HCT116 (cell line): ENCODE data around the gene BRINP2. TPM values are rescaled to one million over a fixed set of nuclear protein-coding genes. Genes with fewer than 3 reads are reported as not detected.

Experiments used
- ATAC-seq: fragments of 200-7000 bp; cut with Tn5 transposase; 2 replicates; pipeline ENCODE4 v1.9.1; 2020; ENCODE audit warnings: mild to moderate bottlenecking, moderate library complexity
- BruUV-seq: library from RNA; stranded (reverse); fragments of 400-500 nt; replicated peaks from 2 replicates; lab custom pipeline; 2021; lab: Mats Ljungman, UMichigan
- CTCF ChIA-PET: fragments of 300-600 bp; sonication (Branson Sonifier 250); formaldehyde crosslinking; loops from one replicate; lab custom pipeline; 2021; ENCODE audit warnings: antibody characterized with exemption; lab: Charles Lee
- POLR2A ChIA-PET: fragments of 300-600, 350-600 bp; sonication (Branson Sonifier 250); formaldehyde crosslinking; loops from one replicate; lab custom pipeline; 2021; ENCODE audit warnings: antibody characterized with exemption; lab: Charles Lee
- RAD21 ChIA-PET, 2 experiments: fragments of 300-600 bp; sonication (Branson Sonifier 250); formaldehyde crosslinking; loops; one replicate each; lab custom pipeline; 2023; ENCODE audit warnings: low total read pairs in 2 of 2; ENCODE audit not compliant: uncharacterized antibody in 2 of 2, unreplicated experiment in 2 of 2, low non-redundant PET in 1 of 2; lab: Charles Lee
- DNase-seq: peaks from one replicate; pipeline ENCODE4 v3.0.0-alpha.2; 2010; ENCODE audit warnings: low read depth, low spot score
- H2AFZ ChIP-seq: fragments of 200-600 bp; shearing (Covaris generic), sonication (generic); 2 replicates; pipeline ENCODE4 v1.6.1; 2017; ENCODE audit warnings: low read depth, mixed run types, mixed read lengths, antibody characterized with exemption, low read length; ENCODE audit not compliant: poor library complexity, severe bottlenecking
- H3K27ac ChIP-seq: 2 replicates; pipeline ENCODE4 v1.5.1; 2012; ENCODE audit warnings: low read depth, low read length
- H3K27me3 ChIP-seq: fragments of 200-600 bp; sonication (generic); 2 replicates; pipeline ENCODE4 v1.6.1; 2016; ENCODE audit warnings: mixed run types, low read length, mixed read lengths; ENCODE audit not compliant: insufficient read depth
- H3K36me3 ChIP-seq, 2 experiments: fragments of 200-500 bp in 1 of 2; fragments of 200-600 bp in 1 of 2; sonication (Bioruptor generic) in 1 of 2; sonication (generic) in 1 of 2; 2 replicates each; pipeline versions ENCODE4 v1.5.1 to v1.6.1; 2014 to 2016; ENCODE audit warnings: low read length in 2 of 2, inconsistent platforms in 1 of 2, mixed read lengths in 1 of 2, mixed run types in 1 of 2; ENCODE audit not compliant: insufficient read depth in 2 of 2, control insufficient read depth in 1 of 2
- H3K4me1 ChIP-seq, 2 experiments: fragments of 200-600 bp in 1 of 2; sonication (generic) in 1 of 2; 2 replicates each; pipeline versions ENCODE4 v1.5.1 to v1.6.1; 2012 to 2017; ENCODE audit warnings: low read length in 2 of 2, inconsistent platforms in 1 of 2, mild to moderate bottlenecking in 1 of 2, mixed read lengths in 1 of 2, mixed run types in 1 of 2, moderate library complexity in 1 of 2; ENCODE audit not compliant: insufficient read depth in 2 of 2, control insufficient read depth in 1 of 2
- H3K4me2 ChIP-seq: fragments of 200-600 bp; sonication (generic); 2 replicates; pipeline ENCODE4 v1.6.1; 2017; ENCODE audit warnings: mixed run types, low read length, mixed read lengths
- H3K4me3 ChIP-seq, 2 experiments: fragments of 200-600 bp in 1 of 2; sonication (generic) in 1 of 2; replicated peaks in 1 of 2; 2 replicates each; pipeline ENCODE4 v1.5.1; 2011 to 2016; ENCODE audit warnings: low read length in 2 of 2, control low read depth in 1 of 2, low read depth in 1 of 2, mild to moderate bottlenecking in 1 of 2, mixed read lengths in 1 of 2, mixed run types in 1 of 2
- H3K79me2 ChIP-seq: fragments of 200-600 bp; sonication (generic); 2 replicates; pipeline ENCODE4 v1.6.1; 2017; ENCODE audit warnings: mild to moderate bottlenecking, mixed run types, low read length, moderate library complexity, mixed read lengths; ENCODE audit not compliant: insufficient read depth
- H3K9ac ChIP-seq: fragments of 200-600 bp; sonication (generic); 2 replicates; pipeline ENCODE4 v1.6.1; 2016; ENCODE audit warnings: low read length, mixed read lengths
- H3K9me2 ChIP-seq: fragments of 200-600 bp; sonication (generic), shearing (Covaris generic); 2 replicates; pipeline ENCODE4 v1.6.1; 2017; ENCODE audit warnings: mixed run types, mild to moderate bottlenecking, moderate library complexity; ENCODE audit not compliant: insufficient read depth
- H3K9me3 ChIP-seq, 2 experiments: fragments of 200-500 bp in 1 of 2; fragments of 200-600 bp in 1 of 2; sonication (Bioruptor generic) in 1 of 2; sonication (generic) in 1 of 2; 2 replicates each; pipeline ENCODE4 v1.6.1; 2014 to 2017; ENCODE audit warnings: low read length in 2 of 2, mixed read lengths in 2 of 2, inconsistent platforms in 1 of 2, low read depth in 1 of 2, mild to moderate bottlenecking in 1 of 2, mixed run types in 1 of 2, moderate library complexity in 1 of 2; ENCODE audit not compliant: control insufficient read depth in 1 of 2, insufficient read depth in 1 of 2
- H4K20me1 ChIP-seq: fragments of 200-600 bp; sonication (generic), shearing (Covaris generic); 2 replicates; pipeline ENCODE4 v1.6.1; 2017; ENCODE audit warnings: mixed run types, mild to moderate bottlenecking, moderate library complexity; ENCODE audit not compliant: insufficient read depth
- CEBPB ChIP-seq: IDR thresholded peaks from 2 replicates; pipeline ENCODE4 v1.6.1; 2012; ENCODE audit warnings: low read depth
- EGR1 ChIP-seq: IDR thresholded peaks from 2 replicates; pipeline ENCODE4 v1.6.1; 2012; ENCODE audit warnings: low read depth
- ELF1 ChIP-seq: IDR thresholded peaks from 2 replicates; pipeline ENCODE4 v1.6.1; 2012; ENCODE audit warnings: low read depth, borderline replicate concordance
- EZH2phosphoT487 ChIP-seq: fragments of 200-600 bp; IDR thresholded peaks from 2 replicates; pipeline ENCODE4 v1.6.1; 2018; ENCODE audit warnings: antibody characterized with exemption, borderline replicate concordance
- JUND ChIP-seq: IDR thresholded peaks from 2 replicates; pipeline ENCODE4 v1.6.1; 2012
- POLR2A ChIP-seq: IDR thresholded peaks from 2 replicates; pipeline ENCODE4 v1.7.0; 2011; ENCODE audit warnings: borderline replicate concordance; ENCODE audit not compliant: insufficient read depth, insufficient read length; ENCODE audit errors: extremely low read depth
- RAD21 ChIP-seq: IDR thresholded peaks from 2 replicates; pipeline ENCODE4 v1.6.1; 2012; ENCODE audit warnings: low read depth, mild to moderate bottlenecking
- SP1 ChIP-seq: IDR thresholded peaks from 2 replicates; pipeline ENCODE4 v1.6.1; 2012; ENCODE audit warnings: low read depth
- ZNF274 ChIP-seq: fragments of 200-500 bp; sonication (Bioruptor generic); IDR thresholded peaks from 2 replicates; pipeline ENCODE4 v1.6.1; 2014; ENCODE audit warnings: mild to moderate bottlenecking, low read depth, low read length, inconsistent platforms
- intact Hi-C: fragments of 100-400 bp; cut with micrococcal nuclease; formaldehyde crosslinking; loops from 2 replicates; pipeline ENCODE4 v1.10.0; 2022
- total RNA-seq: library from RNA; stranded (reverse); gene quantifications from one replicate; pipeline ENCODE4 v1.2.1, GENCODE V29; 2021; ENCODE audit not compliant: unreplicated experiment
- TF ChIP-seq, protein P1 (sequence below): IDR thresholded peaks from 2 replicates; pipeline ENCODE4 v1.6.1; 2012; ENCODE audit warnings: low read depth
- TF ChIP-seq, protein P2 (sequence below), 3 experiments: fragments of 200-600 bp in 1 of 3; sonication (generic) in 1 of 3; IDR thresholded peaks in 2 of 3; conservative IDR thresholded peaks in 1 of 3; 2 replicates each; pipeline ENCODE4 v1.5.1; 2012 to 2017; ENCODE audit warnings: low read depth in 2 of 3, low read length in 2 of 3, antibody characterized with exemption in 1 of 3, borderline replicate concordance in 1 of 3, control low read depth in 1 of 3, mild to moderate bottlenecking in 1 of 3, mixed read lengths in 1 of 3, mixed run types in 1 of 3, moderate library complexity in 1 of 3; ENCODE audit not compliant: insufficient read depth in 1 of 3
- TF ChIP-seq, protein P3 (sequence below): IDR thresholded peaks from 2 replicates; pipeline ENCODE4 v1.6.1; 2011; ENCODE audit warnings: mild to moderate bottlenecking, low read length, moderate library complexity; ENCODE audit not compliant: insufficient replicate concordance; ENCODE audit errors: extremely low read depth
- TF ChIP-seq, protein P4 (sequence below): IDR thresholded peaks from 2 replicates; pipeline ENCODE4 v1.6.1; 2012

Gene BRINP2
- total RNA-seq, 1 experiment from 2014 or later = not detected

DNA sequence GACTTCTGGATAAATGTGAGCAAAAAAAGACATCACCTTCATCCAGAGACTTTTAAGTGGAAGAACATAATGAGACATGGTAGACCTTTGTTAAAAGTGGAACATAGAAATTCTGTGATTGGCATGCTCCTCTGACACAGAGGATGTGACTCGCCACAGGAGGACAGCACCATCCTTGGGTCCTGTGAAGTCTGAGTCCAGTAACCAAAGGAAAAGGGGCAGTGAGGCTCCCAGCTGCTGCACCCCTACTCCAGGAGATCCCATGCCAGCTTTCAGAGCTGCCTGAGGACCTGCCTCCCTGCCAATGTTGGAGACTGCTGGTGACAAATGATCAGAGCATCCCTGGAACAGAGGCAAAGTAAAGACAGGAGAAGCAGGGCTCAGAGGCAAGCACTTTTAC lies 136.2 kb downstream of the BRINP2 start:
- BruUV-seq = no TSS peak
- TF ChIP-seq POLR2A = no peak
- TF ChIP-seq, protein P1, sequence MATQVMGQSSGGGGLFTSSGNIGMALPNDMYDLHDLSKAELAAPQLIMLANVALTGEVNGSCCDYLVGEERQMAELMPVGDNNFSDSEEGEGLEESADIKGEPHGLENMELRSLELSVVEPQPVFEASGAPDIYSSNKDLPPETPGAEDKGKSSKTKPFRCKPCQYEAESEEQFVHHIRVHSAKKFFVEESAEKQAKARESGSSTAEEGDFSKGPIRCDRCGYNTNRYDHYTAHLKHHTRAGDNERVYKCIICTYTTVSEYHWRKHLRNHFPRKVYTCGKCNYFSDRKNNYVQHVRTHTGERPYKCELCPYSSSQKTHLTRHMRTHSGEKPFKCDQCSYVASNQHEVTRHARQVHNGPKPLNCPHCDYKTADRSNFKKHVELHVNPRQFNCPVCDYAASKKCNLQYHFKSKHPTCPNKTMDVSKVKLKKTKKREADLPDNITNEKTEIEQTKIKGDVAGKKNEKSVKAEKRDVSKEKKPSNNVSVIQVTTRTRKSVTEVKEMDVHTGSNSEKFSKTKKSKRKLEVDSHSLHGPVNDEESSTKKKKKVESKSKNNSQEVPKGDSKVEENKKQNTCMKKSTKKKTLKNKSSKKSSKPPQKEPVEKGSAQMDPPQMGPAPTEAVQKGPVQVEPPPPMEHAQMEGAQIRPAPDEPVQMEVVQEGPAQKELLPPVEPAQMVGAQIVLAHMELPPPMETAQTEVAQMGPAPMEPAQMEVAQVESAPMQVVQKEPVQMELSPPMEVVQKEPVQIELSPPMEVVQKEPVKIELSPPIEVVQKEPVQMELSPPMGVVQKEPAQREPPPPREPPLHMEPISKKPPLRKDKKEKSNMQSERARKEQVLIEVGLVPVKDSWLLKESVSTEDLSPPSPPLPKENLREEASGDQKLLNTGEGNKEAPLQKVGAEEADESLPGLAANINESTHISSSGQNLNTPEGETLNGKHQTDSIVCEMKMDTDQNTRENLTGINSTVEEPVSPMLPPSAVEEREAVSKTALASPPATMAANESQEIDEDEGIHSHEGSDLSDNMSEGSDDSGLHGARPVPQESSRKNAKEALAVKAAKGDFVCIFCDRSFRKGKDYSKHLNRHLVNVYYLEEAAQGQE = no peak
- no peak overlapping the region for H2AFZ ChIP-seq
- intact Hi-C loops = no loop called here
- DNase-seq (no peak), ATAC-seq (no peak)
- no peak overlapping the region for H3K27ac ChIP-seq
- H4K20me1 ChIP-seq = no peaks in the 10 kb centered on the region
- CTCF ChIA-PET = no interaction called here
- H3K36me3 ChIP-seq = no peaks in the 10 kb centered on the region
- POLR2A ChIA-PET = no interaction called here
- no peaks in the 10 kb centered on the region for H3K9me3 ChIP-seq
- peaks cover 6% of the 10 kb centered on the region; the same call in 1 of the 2 replicates for H3K27me3 ChIP-seq
- H3K4me2 ChIP-seq = no peak overlapping the region
- H3K9ac ChIP-seq = no peak overlapping the region
- RAD21 ChIA-PET = no interaction called here
- no peaks in the 10 kb centered on the region for H3K4me1 ChIP-seq
- no peaks in the 10 kb centered on the region for H3K79me2 ChIP-seq
- no peak overlapping the region for H3K4me3 ChIP-seq
- no peaks in the 10 kb centered on the region for H3K9me2 ChIP-seq

DNA sequence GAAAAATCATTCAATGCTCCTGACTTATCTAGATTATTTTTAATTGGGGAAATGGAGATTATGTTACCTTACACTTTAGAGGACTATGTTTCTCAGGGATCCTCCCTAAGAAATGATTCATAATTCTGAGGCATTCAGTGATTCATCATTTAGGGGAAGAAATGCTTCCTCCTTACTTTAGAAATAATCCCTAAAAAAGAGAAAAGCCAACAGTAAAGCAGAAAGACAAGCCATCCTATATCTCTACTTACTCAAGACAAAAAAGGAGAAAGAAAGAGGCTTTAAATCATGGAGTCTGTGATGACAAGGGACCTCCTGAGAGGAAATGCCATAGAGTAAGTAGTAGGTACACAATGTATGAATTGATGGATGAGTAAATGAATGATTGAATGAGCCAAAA lies 137.0 kb downstream of the BRINP2 start:
- peaks cover 6% of the 10 kb centered on the region; the same call in 1 of the 2 replicates for H3K27me3 ChIP-seq
- ChIA-PET POLR2A (no interaction called here), CTCF (no interaction called here), RAD21 (no interaction called here)
- TF ChIP-seq, protein P2, sequence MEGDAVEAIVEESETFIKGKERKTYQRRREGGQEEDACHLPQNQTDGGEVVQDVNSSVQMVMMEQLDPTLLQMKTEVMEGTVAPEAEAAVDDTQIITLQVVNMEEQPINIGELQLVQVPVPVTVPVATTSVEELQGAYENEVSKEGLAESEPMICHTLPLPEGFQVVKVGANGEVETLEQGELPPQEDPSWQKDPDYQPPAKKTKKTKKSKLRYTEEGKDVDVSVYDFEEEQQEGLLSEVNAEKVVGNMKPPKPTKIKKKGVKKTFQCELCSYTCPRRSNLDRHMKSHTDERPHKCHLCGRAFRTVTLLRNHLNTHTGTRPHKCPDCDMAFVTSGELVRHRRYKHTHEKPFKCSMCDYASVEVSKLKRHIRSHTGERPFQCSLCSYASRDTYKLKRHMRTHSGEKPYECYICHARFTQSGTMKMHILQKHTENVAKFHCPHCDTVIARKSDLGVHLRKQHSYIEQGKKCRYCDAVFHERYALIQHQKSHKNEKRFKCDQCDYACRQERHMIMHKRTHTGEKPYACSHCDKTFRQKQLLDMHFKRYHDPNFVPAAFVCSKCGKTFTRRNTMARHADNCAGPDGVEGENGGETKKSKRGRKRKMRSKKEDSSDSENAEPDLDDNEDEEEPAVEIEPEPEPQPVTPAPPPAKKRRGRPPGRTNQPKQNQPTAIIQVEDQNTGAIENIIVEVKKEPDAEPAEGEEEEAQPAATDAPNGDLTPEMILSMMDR (IDR thresholded peaks at IDR 0.05 in 2 of 3, conservative IDR thresholded peaks at IDR 0.05 in 1 of 3; ENCODE audit: borderline replicate concordance in 1 of 3, insufficient read depth in 1 of 3, low read depth in 2 of 3, low read length in 2 of 3) = no peak
- TF ChIP-seq CEBPB (no peak), ELF1 (no peak), JUND (no peak), ZNF274 (no peak), RAD21 (no peak), EGR1 (no peak), SP1 (no peak), EZH2phosphoT487 (no peak)
- TF ChIP-seq, protein P3, sequence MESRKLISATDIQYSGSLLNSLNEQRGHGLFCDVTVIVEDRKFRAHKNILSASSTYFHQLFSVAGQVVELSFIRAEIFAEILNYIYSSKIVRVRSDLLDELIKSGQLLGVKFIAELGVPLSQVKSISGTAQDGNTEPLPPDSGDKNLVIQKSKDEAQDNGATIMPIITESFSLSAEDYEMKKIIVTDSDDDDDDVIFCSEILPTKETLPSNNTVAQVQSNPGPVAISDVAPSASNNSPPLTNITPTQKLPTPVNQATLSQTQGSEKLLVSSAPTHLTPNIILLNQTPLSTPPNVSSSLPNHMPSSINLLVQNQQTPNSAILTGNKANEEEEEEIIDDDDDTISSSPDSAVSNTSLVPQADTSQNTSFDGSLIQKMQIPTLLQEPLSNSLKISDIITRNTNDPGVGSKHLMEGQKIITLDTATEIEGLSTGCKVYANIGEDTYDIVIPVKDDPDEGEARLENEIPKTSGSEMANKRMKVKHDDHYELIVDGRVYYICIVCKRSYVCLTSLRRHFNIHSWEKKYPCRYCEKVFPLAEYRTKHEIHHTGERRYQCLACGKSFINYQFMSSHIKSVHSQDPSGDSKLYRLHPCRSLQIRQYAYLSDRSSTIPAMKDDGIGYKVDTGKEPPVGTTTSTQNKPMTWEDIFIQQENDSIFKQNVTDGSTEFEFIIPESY = no peak
- TF ChIP-seq, protein P4, sequence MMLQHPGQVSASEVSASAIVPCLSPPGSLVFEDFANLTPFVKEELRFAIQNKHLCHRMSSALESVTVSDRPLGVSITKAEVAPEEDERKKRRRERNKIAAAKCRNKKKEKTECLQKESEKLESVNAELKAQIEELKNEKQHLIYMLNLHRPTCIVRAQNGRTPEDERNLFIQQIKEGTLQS = no peak
- H3K9ac ChIP-seq = no peak overlapping the region
- no peak overlapping the region for H2AFZ ChIP-seq
- no peak overlapping the region for H3K4me3 ChIP-seq
- DNase-seq = no peak
- no peaks in the 10 kb centered on the region for H3K4me1 ChIP-seq
- H3K4me2 ChIP-seq = no peak overlapping the region
- H4K20me1 ChIP-seq = no peaks in the 10 kb centered on the region
- no peaks in the 10 kb centered on the region for H3K79me2 ChIP-seq
- H3K9me2 ChIP-seq = no peaks in the 10 kb centered on the region
- H3K9me3 ChIP-seq = no peaks in the 10 kb centered on the region
- H3K36me3 ChIP-seq = no peaks in the 10 kb centered on the region
- H3K27ac ChIP-seq = no peak overlapping the region
- intact Hi-C loops = no loop called here
- BruUV-seq = no TSS peak
- ATAC-seq = no peak
